Cortex of kidney (tissue), 1 donor: ENCODE data around the gene FGF12.

ENCODE experiments used
- DNase-seq: peaks from one replicate; lab custom pipeline; 2025; lab: John Stamatoyannopoulos, UW

FGF12 gene

GRCh38 chr3:192332386-192333291 is 394.7 kb downstream of the FGF12 start:
- DNase-seq, result no peak

- DNase-seq, result no peak
Measured at GRCh38 chr3:192331749-192332385, 395.5 kb downstream of the FGF12 start.

DNA sequence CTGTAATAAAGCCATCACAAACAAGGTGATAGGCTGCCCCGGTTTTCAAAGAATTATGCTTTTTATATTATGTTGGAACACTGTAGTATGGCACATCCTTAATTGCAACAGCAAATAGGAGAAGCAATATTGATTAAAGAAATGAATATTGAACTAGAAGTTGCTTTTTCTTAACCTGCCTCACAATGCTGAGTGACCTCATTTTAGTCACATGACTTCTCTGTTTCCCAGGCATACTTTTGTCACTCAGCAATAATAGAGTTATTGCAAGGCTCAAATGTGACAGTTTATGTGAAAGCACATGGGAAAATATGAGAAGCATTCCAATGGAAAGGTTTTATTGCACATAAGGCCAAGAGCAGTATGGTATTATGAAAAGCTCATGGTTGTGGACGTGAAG is 400.7 kb downstream of the FGF12 start:
- DNase-seq, result no peak

GRCh38 chr3:192317564-192317963 is 409.8 kb downstream of the FGF12 start:
- no peak for DNase-seq

DNA sequence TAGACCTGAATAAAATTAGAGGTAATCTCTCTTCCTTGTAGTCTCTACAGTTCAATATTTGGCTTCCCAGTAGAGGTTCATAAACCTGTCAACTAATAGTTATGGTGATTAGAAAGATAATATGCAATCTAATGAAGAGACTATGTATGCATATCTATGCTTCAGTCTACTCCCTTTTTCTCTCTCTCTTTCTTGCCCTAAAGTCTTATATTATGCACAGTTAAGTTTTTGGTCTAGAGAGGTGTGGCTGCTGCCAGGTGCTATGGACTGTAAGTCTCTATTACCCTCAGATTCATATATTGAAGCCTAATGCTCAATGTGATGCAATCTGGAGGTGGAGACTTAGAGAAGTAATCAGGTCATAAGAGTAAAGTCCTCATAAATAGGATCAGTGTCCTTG is 413.7 kb downstream of the FGF12 start:
- no peak for DNase-seq

GRCh38 chr3:192307631-192308030 is 419.7 kb downstream of the FGF12 start:
- DNase-seq, result no peak

DNA sequence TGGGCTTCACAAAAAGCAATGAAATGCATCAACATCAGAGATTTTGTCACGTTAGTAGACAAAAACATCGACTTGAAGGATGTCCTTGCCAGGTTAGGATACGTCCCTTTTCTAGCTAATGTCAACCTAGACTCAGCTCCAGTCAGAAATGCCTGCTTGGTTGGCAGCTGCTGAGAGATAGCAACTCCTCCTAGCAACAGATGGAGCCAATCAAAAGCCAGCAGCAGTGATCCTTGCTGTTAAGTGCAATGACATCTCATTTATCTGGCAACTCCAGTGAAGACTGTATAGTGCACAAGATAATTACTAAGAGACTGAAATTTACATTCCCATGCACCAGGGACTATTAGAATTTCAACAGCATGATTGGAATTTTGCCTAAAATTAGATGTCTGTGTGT is 424.1 kb downstream of the FGF12 start:
- no peak for DNase-seq

GRCh38 chr3:192302721-192303120 is 424.6 kb downstream of the FGF12 start:
- no peak for DNase-seq

GRCh38 chr3:192299921-192300320 is 427.4 kb downstream of the FGF12 start:
- DNase-seq, result no peak

- no peak for DNase-seq
Measured at GRCh38 chr3:192296845-192297244, 430.5 kb downstream of the FGF12 start.

- DNase-seq, result no peak
Measured at GRCh38 chr3:192284443-192285072, 442.8 kb downstream of the FGF12 start.

GRCh38 chr3:192281207-192281880 is 446.0 kb downstream of the FGF12 start:
- DNase-seq, result no peak

- no peak for DNase-seq
Measured at GRCh38 chr3:192279664-192280063, 447.7 kb downstream of the FGF12 start.

DNA sequence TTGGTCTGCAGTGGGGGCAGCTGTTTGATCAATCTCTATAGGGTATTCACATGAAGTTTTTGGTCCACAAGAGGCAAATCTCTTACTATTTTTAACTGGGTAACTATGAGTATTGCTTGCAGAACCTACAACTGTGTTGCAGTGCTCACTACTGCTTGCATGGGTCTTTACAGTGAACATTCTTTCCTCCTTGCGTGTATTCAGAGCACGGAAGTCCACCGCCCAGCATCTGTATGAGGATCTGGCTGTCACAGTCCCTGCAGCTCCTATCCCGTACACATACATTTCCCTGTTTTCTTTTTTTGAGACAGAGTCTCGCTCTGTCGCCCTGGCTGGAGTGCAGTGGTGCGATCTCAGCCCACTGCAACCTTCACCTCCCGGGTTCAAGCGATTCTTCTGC is 449.9 kb downstream of the FGF12 start:
- DNase-seq, result no peak

DNA sequence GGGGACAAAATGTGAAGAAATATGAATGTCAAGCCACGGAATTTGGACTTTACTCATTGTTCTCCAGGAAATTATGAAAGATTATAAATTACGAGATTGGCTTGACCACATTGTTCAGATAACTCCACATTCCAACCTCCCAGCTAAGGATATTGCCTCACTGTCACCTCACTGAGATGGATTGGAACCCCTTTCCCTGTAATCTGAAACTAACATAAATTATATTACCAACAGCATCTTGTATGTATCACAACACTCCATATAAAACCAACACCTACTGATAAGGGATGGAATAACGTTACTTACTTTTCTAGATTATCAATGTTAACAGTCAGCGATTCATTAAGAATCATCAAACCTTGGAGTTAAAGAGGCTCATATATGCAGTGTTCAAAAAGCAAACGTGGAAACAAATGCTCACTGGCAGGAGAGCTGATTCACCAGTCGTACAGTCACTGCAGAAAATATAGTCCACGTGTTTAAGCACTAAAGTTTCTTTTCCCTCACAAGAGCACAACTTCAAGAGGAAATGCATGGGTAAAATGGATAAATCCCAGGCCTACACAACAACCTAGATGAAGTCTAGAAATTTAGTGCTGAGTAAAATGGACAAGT is 451.5 kb downstream of the FGF12 start:
- no peak for DNase-seq

DNA sequence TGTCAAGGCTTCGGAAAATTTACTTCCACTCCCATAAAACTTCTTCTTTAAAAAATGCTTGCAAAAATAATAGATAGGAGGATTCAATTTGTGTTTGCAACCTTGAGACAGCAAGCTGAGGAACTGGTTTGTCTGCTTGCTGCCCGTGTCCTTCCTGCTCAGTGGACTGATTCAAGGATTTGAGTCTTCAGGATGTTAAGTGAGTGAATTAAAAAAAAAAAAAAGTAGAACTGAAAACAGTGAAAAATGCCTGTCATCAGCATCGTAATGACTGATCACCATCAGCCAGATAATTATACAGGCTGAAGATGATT is 453.7 kb downstream of the FGF12 start:
- no peak for DNase-seq

DNA sequence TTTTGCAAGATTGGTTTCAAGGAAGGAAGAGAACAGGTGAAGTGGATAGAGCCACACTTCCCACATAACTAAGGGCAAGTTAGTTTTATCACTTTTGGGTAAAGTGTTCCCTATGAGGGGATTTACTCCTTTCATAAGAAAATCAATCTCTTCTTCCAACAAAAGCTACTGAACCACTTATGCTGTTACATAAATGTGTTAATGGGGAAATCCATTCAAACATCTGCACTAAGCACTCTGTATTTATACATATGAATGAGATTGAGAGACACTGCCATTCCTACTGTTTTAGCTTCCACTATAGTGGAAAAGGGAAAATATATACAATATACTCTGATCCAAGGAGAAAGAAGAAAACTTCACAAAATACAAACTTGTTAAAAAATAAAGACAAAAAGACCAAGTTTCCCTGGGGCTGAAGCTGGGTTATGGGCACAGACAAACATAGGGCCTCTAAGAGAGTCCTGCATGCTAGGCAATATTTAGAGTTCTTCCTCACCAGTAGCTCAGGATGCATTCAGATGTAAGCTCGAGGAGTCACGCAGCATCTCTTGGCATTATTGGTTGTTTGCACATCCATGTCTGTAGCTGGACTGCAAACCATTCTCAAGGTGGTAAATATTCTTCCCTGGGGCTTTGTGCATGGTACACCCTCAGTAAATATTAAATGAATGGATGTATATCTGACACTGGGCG is 454.2 kb downstream of the FGF12 start:
- no peak for DNase-seq

DNA sequence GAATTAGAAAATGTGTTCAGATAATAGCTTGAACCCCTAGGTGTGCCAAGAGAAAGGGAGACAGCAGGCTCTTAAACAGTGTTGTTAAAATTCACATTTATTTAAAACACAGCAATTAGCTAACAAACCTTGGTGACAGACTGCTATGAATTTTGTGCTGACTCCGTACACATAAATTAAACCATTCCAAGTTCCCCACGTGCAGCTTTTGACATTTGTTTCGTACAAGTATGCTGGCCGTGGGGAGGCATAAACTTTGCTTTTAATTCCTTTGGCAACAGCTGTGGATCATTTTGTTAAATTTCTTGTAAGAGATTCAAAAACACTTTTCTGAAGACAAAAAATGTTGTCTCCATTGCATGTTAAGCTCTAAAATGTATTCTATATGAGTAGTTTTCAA is 465.3 kb downstream of the FGF12 start:
- DNase-seq, result no peak

DNA sequence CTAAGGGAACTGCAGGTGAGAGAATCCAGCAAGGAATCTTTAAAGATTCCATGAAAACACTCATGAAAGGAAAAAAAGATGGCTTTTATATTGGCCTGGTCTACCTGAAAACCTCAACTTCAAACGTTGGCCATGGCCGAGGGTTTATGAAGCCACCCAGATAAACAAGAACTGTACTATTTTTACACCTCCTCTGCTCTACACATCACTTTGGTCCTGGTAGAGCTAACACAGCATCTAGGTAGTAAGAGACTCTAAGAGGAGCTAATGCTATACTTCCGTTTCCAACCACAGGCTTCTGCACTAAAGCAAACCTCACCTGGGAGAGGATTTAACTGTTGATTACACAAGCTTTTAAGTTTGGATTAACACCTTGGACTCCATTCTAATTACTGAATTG is 466.2 kb downstream of the FGF12 start:
- no peak for DNase-seq

- no peak for DNase-seq
Measured at GRCh38 chr3:192260116-192261010, 467.0 kb downstream of the FGF12 start.

DNA sequence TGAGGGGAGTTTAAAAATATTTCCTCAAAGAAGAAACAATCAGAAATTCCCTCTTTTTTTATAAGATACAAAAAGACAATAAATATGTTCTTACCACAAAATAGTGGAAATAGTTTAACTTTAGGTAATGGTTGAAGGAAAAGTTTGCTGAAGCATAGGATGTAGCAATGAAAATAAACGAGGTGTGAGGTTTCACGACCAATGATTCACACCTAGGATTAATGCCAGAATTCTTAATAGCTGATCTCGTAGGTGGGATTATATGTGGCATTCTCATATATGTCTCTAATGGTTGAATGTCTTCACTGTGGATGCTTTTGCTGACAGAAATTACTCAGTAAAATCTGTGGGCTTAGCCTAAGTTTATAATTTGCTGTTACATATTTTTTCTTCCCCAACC is 467.7 kb downstream of the FGF12 start:
- DNase-seq, result no peak
